ENCODE data around the gene RALGPS2.

Gene RALGPS2

GRCh38 chr1:178966312-178966711, 241.3 kb downstream of the RALGPS2 start:
- Histone ChIP-seq H3K27me3 (ENCODE audit: low read length) (no peaks in the 10 kb centered on the region), H2AFZ (ENCODE audit: low read depth, low read length, severe bottlenecking) (no peak overlapping the region), H3K4me2 (ENCODE audit: low read depth, low read length, poor library complexity, severe bottlenecking) (no peak overlapping the region), H3K27ac (ENCODE audit: low read depth, low read length) (no peak overlapping the region), H3K9ac (ENCODE audit: low read length) (no peak overlapping the region), H3K9me3 (ENCODE audit: insufficient read depth, low read length) (no peaks in the 10 kb centered on the region), H3K4me3 (ENCODE audit: insufficient read depth, low read length, poor library complexity, severe bottlenecking) (no peak overlapping the region), H3K9me2 (replicated peaks; ENCODE audit: insufficient read depth, low read length) (no peaks in the 10 kb centered on the region), H3F3A (ENCODE audit: insufficient read depth) (no peaks in the 10 kb centered on the region), H4K20me1 (ENCODE audit: low read depth, low read length) (no peaks in the 10 kb centered on the region), H3K36me3 (ENCODE audit: low read length) (no peaks in the 10 kb centered on the region), H3K79me2 (ENCODE audit: insufficient read depth, low read length) (no peaks in the 10 kb centered on the region)
- TF ChIP-seq EZH2phosphoT487 (conservative IDR thresholded peaks at IDR 0.05; ENCODE audit: low read length) (no peak), CTCF (IDR thresholded peaks at IDR 0.05; ENCODE audit: insufficient read depth, low read length, poor library complexity, severe bottlenecking) (no peak)

- Histone ChIP-seq H2AFZ (ENCODE audit: low read depth, low read length, severe bottlenecking) (no peak overlapping the region), H3K9me2 (replicated peaks; ENCODE audit: insufficient read depth, low read length) (no peaks in the 10 kb centered on the region), H3K36me3 (ENCODE audit: low read length) (no peaks in the 10 kb centered on the region), H3K27ac (ENCODE audit: low read depth, low read length) (no peak overlapping the region), H3K4me2 (ENCODE audit: low read depth, low read length, poor library complexity, severe bottlenecking) (no peak overlapping the region), H3K9me3 (ENCODE audit: insufficient read depth, low read length) (no peaks in the 10 kb centered on the region), H3F3A (ENCODE audit: insufficient read depth) (no peaks in the 10 kb centered on the region), H3K9ac (ENCODE audit: low read length) (no peak overlapping the region), H3K4me3 (ENCODE audit: insufficient read depth, low read length, poor library complexity, severe bottlenecking) (no peak overlapping the region), H3K27me3 (ENCODE audit: low read length) (no peaks in the 10 kb centered on the region), H3K79me2 (ENCODE audit: insufficient read depth, low read length) (no peaks in the 10 kb centered on the region), H4K20me1 (ENCODE audit: low read depth, low read length) (no peaks in the 10 kb centered on the region)
- TF ChIP-seq CTCF (IDR thresholded peaks at IDR 0.05; ENCODE audit: insufficient read depth, low read length, poor library complexity, severe bottlenecking) (no peak), EZH2phosphoT487 (conservative IDR thresholded peaks at IDR 0.05; ENCODE audit: low read length) (no peak)
Measured at GRCh38 chr1:178969226-178969987, 244.4 kb downstream of the RALGPS2 start.

- Histone ChIP-seq H3K79me2 (ENCODE audit: insufficient read depth, low read length) (no peaks in the 10 kb centered on the region), H3K4me2 (ENCODE audit: low read depth, low read length, poor library complexity, severe bottlenecking) (no peak overlapping the region), H2AFZ (ENCODE audit: low read depth, low read length, severe bottlenecking) (no peak overlapping the region), H3K27me3 (ENCODE audit: low read length) (no peaks in the 10 kb centered on the region), H3F3A (ENCODE audit: insufficient read depth) (no peaks in the 10 kb centered on the region), H3K9me3 (ENCODE audit: insufficient read depth, low read length) (no peaks in the 10 kb centered on the region), H3K27ac (ENCODE audit: low read depth, low read length) (no peak overlapping the region), H3K36me3 (ENCODE audit: low read length) (no peaks in the 10 kb centered on the region), H3K4me3 (ENCODE audit: insufficient read depth, low read length, poor library complexity, severe bottlenecking) (no peak overlapping the region), H4K20me1 (ENCODE audit: low read depth, low read length) (no peaks in the 10 kb centered on the region), H3K9me2 (replicated peaks; ENCODE audit: insufficient read depth, low read length) (no peaks in the 10 kb centered on the region), H3K9ac (ENCODE audit: low read length) (no peak overlapping the region)
- TF ChIP-seq CTCF (IDR thresholded peaks at IDR 0.05; ENCODE audit: insufficient read depth, low read length, poor library complexity, severe bottlenecking) = no peak
- TF ChIP-seq EZH2phosphoT487 (conservative IDR thresholded peaks at IDR 0.05; ENCODE audit: low read length) = no peak
Measured at GRCh38 chr1:178970184-178970583, 245.1 kb downstream of the RALGPS2 start.

Data from SU-DHL-6 (cell line).